HepG2 (cell line): ENCODE data around the gene PDPR. TPM values are rescaled to one million over a fixed set of nuclear protein-coding genes. Genes with fewer than 3 reads are reported as not detected.
"Not testable (repeated sequence)": the region's sequence is repeated elsewhere in the genome, so short reads cannot be mapped to it uniquely, and the experiment has no call there.

Source experiments
- ATAC-seq: fragments of 200-7000 bp; cut with Tn5 transposase; 3 replicates; pipeline ENCODE4 v1.9.1; 2020; ENCODE audit warnings: mild to moderate bottlenecking, moderate library complexity
- BruUV-seq: library from RNA; stranded (reverse); fragments of 400-500 nt; replicated peaks from 2 replicates; lab custom pipeline; 2021; lab: Mats Ljungman, UMichigan
- CTCF ChIA-PET: fragments of 300-600 bp; formaldehyde crosslinking; extraction: SDS; loops from one replicate; lab custom pipeline; 2021; ENCODE audit warnings: low total read pairs, inconsistent platforms, low intra/inter-chr PET ratio; lab: Yijun Ruan, JAX
- POLR2A ChIA-PET: fragments of 350-600 bp; sonication (Branson Sonifier 250); formaldehyde crosslinking; loops from one replicate; lab custom pipeline; 2020; ENCODE audit warnings: antibody characterized with exemption, inconsistent platforms; lab: Yijun Ruan, JAX
- DNase-seq: peaks from one replicate; pipeline ENCODE4 v3.0.0-alpha.2; 2015; ENCODE audit warnings: low spot score
- FAIRE-seq: peaks from 3 replicates; lab custom pipeline; 2011; peaks lifted over from hg19 to GRCh38; lab: Jason Lieb, UNC
- H2AFZ ChIP-seq: one replicate; pipeline ENCODE4 v1.6.1; 2011; ENCODE audit warnings: low read length, inconsistent platforms
- H3K27ac ChIP-seq: fragments of 300-600 bp; 3 replicates; pipeline ENCODE4 v1.8.0; 2011; ENCODE audit warnings: mixed run types, mild to moderate bottlenecking, mixed read lengths, low read length, inconsistent platforms; ENCODE audit not compliant: insufficient read depth; ENCODE audit errors: extremely low read length
- H3K27me3 ChIP-seq, 2 experiments: fragments of 200-600 bp in 1 of 2; 2 replicates in 1 of 2; 3 replicates in 1 of 2; pipeline versions ENCODE4 v1.6.0 to v1.8.0; 2011; ENCODE audit warnings: low read length in 2 of 2, mild to moderate bottlenecking in 2 of 2, moderate library complexity in 2 of 2, inconsistent platforms in 1 of 2; ENCODE audit not compliant: insufficient read depth in 2 of 2, control insufficient read depth in 1 of 2
- H3K36me3 ChIP-seq, 2 experiments: fragments of 200-600 bp in 1 of 2; replicated peaks in 1 of 2; 2 replicates in 1 of 2; 3 replicates in 1 of 2; pipeline versions ENCODE4 v1.5.1 to v1.8.0; 2011; ENCODE audit warnings: low read length in 2 of 2, inconsistent platforms in 1 of 2; ENCODE audit not compliant: insufficient read depth in 2 of 2, control insufficient read depth in 1 of 2
- H3K4me1 ChIP-seq: 2 replicates; pipeline ENCODE4 v1.5.1; 2012; ENCODE audit warnings: low read length, inconsistent platforms; ENCODE audit not compliant: insufficient read depth
- H3K4me2 ChIP-seq: 2 replicates; pipeline ENCODE4 v1.6.0; 2011; ENCODE audit warnings: low read depth, low read length, inconsistent platforms
- H3K4me3 ChIP-seq, 3 experiments: fragments of 200-600 bp in 1 of 3; sonication (generic), shearing (Covaris generic) in 1 of 3; replicated peaks in 1 of 3; 2 replicates each; pipeline ENCODE4 v1.5.1; 2011 to 2016; ENCODE audit warnings: low read length in 3 of 3, inconsistent platforms in 2 of 3, low read depth in 2 of 3, mild to moderate bottlenecking in 2 of 3, control low read depth in 1 of 3, mixed read lengths in 1 of 3; ENCODE audit not compliant: insufficient read depth in 1 of 3
- H3K79me2 ChIP-seq: one replicate; pipeline ENCODE4 v1.6.1; 2011; ENCODE audit warnings: low read length, inconsistent platforms; ENCODE audit not compliant: insufficient read depth
- H3K9ac ChIP-seq: 2 replicates; pipeline ENCODE4 v1.6.0; 2011; ENCODE audit warnings: mild to moderate bottlenecking, low read depth, low read length, inconsistent platforms; ENCODE audit not compliant: insufficient read depth
- H3K9me3 ChIP-seq: 2 replicates; pipeline ENCODE4 v1.5.1; 2012; ENCODE audit warnings: mild to moderate bottlenecking, low read length
- H4K20me1 ChIP-seq: 2 replicates; pipeline ENCODE4 v1.6.0; 2011; ENCODE audit warnings: inconsistent platforms, mild to moderate bottlenecking, low read length, moderate library complexity; ENCODE audit not compliant: insufficient read depth
- ARID4A ChIP-seq: sonication (generic); formaldehyde crosslinking; IDR thresholded peaks from 2 replicates; pipeline ENCODE4 v1.5.0; 2020; ENCODE audit warnings: mild to moderate bottlenecking, missing genetic modification reagents, borderline replicate concordance
- FOXC1 ChIP-seq: sonication (generic); formaldehyde crosslinking; IDR thresholded peaks from 2 replicates; pipeline ENCODE4 v1.8.0; 2022; ENCODE audit warnings: mild to moderate bottlenecking, missing genetic modification reagents, borderline replicate concordance
- HDAC1 ChIP-seq: sonication (generic); formaldehyde crosslinking; IDR thresholded peaks from 2 replicates; pipeline ENCODE4 v1.5.1; 2020; ENCODE audit warnings: mild to moderate bottlenecking, missing genetic modification reagents
- HNRNPLL ChIP-seq: fragments of 200-400 bp; formaldehyde crosslinking; IDR thresholded peaks from 2 replicates; pipeline ENCODE4 v1.6.1; 2017; ENCODE audit warnings: mild to moderate bottlenecking, low read depth, low read length; ENCODE audit not compliant: poor library complexity, severe bottlenecking
- KMT2A ChIP-seq: sonication (generic); formaldehyde crosslinking; IDR thresholded peaks from 2 replicates; pipeline ENCODE4 v1.4.0; 2020; ENCODE audit warnings: missing genetic modification reagents
- MAZ ChIP-seq, 2 experiments: sonication (generic) in 1 of 2; formaldehyde crosslinking in 1 of 2; IDR thresholded peaks; 2 replicates each; pipeline versions ENCODE4 v1.5.0 to v1.6.1; 2012 to 2020; ENCODE audit warnings: low read depth in 2 of 2, mild to moderate bottlenecking in 2 of 2, borderline replicate concordance in 1 of 2, improper control_type of control experiment in 1 of 2, low read length in 1 of 2, missing genetic modification reagents in 1 of 2, moderate library complexity in 1 of 2
- ZBTB20 ChIP-seq: sonication (generic); formaldehyde crosslinking; IDR thresholded peaks from 2 replicates; pipeline ENCODE4 v1.8.1; 2023; ENCODE audit warnings: missing genetic modification reagents, low read depth, mild to moderate bottlenecking, borderline replicate concordance
- ZFP82 ChIP-seq: sonication (generic); formaldehyde crosslinking; IDR thresholded peaks from 2 replicates; pipeline ENCODE4 v1.5.1; 2020; ENCODE audit warnings: mild to moderate bottlenecking, missing genetic modification reagents, borderline replicate concordance
- ZFP90 ChIP-seq: sonication (generic); formaldehyde crosslinking; IDR thresholded peaks from 2 replicates; pipeline ENCODE4 v1.8.0; 2022; ENCODE audit warnings: missing genetic modification reagents, mild to moderate bottlenecking, inconsistent platforms, borderline replicate concordance
- ZFX ChIP-seq: sonication (generic); formaldehyde crosslinking; IDR thresholded peaks from 2 replicates; pipeline ENCODE4 v1.4.0; 2020; ENCODE audit warnings: mild to moderate bottlenecking, low read depth, missing genetic modification reagents, moderate library complexity
- ZFY ChIP-seq: sonication (generic); formaldehyde crosslinking; IDR thresholded peaks from 2 replicates; pipeline ENCODE4 v1.4.0; 2020; ENCODE audit warnings: missing genetic modification reagents
- ZNF563 ChIP-seq: sonication (generic); formaldehyde crosslinking; IDR thresholded peaks from 2 replicates; pipeline ENCODE4 v1.8.0; 2022; ENCODE audit warnings: mild to moderate bottlenecking, moderate library complexity, missing genetic modification reagents
- ZNF574 ChIP-seq: sonication (generic); formaldehyde crosslinking; IDR thresholded peaks from 2 replicates; pipeline ENCODE4 v1.4.0; 2020; ENCODE audit warnings: missing genetic modification reagents
- ZNF773 ChIP-seq: sonication (generic); formaldehyde crosslinking; IDR thresholded peaks from 2 replicates; pipeline ENCODE4 v1.4.0; 2020; ENCODE audit warnings: missing genetic modification reagents, borderline replicate concordance
- ZNF776 ChIP-seq: sonication (generic); formaldehyde crosslinking; IDR thresholded peaks from 2 replicates; pipeline ENCODE4 v1.4.0; 2020; ENCODE audit warnings: mild to moderate bottlenecking, missing genetic modification reagents
- ZNF777 ChIP-seq: sonication (generic); formaldehyde crosslinking; IDR thresholded peaks from 2 replicates; pipeline ENCODE4 v1.4.0; 2020; ENCODE audit warnings: missing genetic modification reagents
- ZNF850 ChIP-seq: sonication (generic); formaldehyde crosslinking; conservative IDR thresholded peaks from 2 replicates; pipeline ENCODE4 v1.9.0; 2021; ENCODE audit warnings: mild to moderate bottlenecking, missing genetic modification reagents
- WGBS: methylation state at CpG from one replicate; pipeline ENCODE4 v1.1.6; 2017; ENCODE audit warnings: low lambda C conversion rate; 5-methylcytosine and 5-hydroxymethylcytosine counted together
- in situ Hi-C: cut with HindIII; loops from 2 replicates; pipeline ENCODE4 v1.10.0; 2017; ENCODE audit warnings: low pct_unique_long_range_greater_than_20kb; ENCODE audit not compliant: extremely low pct_ligation_motif_present
- intact Hi-C: fragments of 100-400 bp; cut with micrococcal nuclease; formaldehyde crosslinking; loops from one replicate; pipeline ENCODE4 v1.10.0; 2022; ENCODE audit not compliant: unreplicated experiment
- polyA plus RNA-seq, 8 experiments: library from polyadenylated mRNA; depleted of rRNA in 3 of 8; stranded (reverse) in 7 of 8; unstranded in 1 of 8; fragments of >200 nt; fragmentation: Illumina TruSeq in 4 of 8; extraction: Trizol in 4 of 8; gene quantifications; 2 replicates each; pipeline versions ENCODE4 v1.2.1 to v1.2.3, GENCODE V29; 2011 to 2016; ENCODE audit warnings: low read depth in 4 of 8, missing spikeins in 1 of 8, mixed read lengths in 1 of 8; ENCODE audit not compliant: insufficient read depth in 1 of 8
- total RNA-seq, 5 experiments: library from RNA; depleted of rRNA; stranded (reverse); fragments of >200 nt; fragmentation: Illumina TruSeq; extraction: Trizol; gene quantifications; 2 replicates each; pipeline ENCODE4 v1.2.3, GENCODE V29; 2016; ENCODE audit warnings: low read depth in 1 of 5

PDPR gene
- total and polyA plus RNA-seq, 2 of the 13 experiments (the other 11 are each of a cell fraction or from before 2014, with no cell fraction given): 19.5 to 29.9 TPM

GRCh38 chr16:70065376-70065745 lies 48.8 kb upstream of the PDPR start:
- POLR2A ChIA-PET: interaction anchor here (1.1 kb wide), 1 partner anchor 224 kb away, joined by 3 read pairs; the partner anchor contains the start of gene AARS1
- H3K36me3 ChIP-seq; FAIRE-seq; H3K9me3 ChIP-seq; CTCF ChIA-PET; H4K20me1 ChIP-seq; DNase-seq; H3K27me3 ChIP-seq; in situ Hi-C loops; H2AFZ ChIP-seq; TF ChIP-seq MAZ (IDR thresholded peaks at IDR 0.05; ENCODE audit: borderline replicate concordance, low read depth, low read length): not testable (repeated sequence)
- peak overlapping the region; percentile 69 for H3K27ac ChIP-seq
- peak overlapping the region; percentile 66 to 81 (median 70) for H3K4me3 ChIP-seq
- H3K4me2 ChIP-seq: peak overlapping the region; percentile 93
- H3K79me2 ChIP-seq: peaks cover 34% of the 10 kb centered on the region
- peak; percentile 17 for ATAC-seq
- H3K4me1 ChIP-seq: peaks cover 48% of the 10 kb centered on the region
- TSS peak; percentile 57 for BruUV-seq
- WGBS: 2% methylated on average over 14 of the region's 40 CpGs
- H3K9ac ChIP-seq: peak overlapping the region; percentile 71
- intact Hi-C loops: loop anchor here (10.0 kb wide), 1 partner anchor 89 kb away; no protein-coding TSS in a partner anchor
- 0 out of 2 replicates have a peak, but pooled peaks have one; percentile 8 for TF ChIP-seq ZBTB20 (CRISPR knock-in tag)
- TF ChIP-seq ZFY (CRISPR knock-in tag): peak; percentile 86
- peak; percentile 11; the same call in 1 of the 2 replicates for TF ChIP-seq FOXC1
- peak; percentile 42; the same call in 1 of the 2 replicates for TF ChIP-seq ZNF563
- TF ChIP-seq MAZ (CRISPR knock-in tag; IDR thresholded peaks at IDR 0.05; ENCODE audit: low read depth): peak; percentile 41; the same call in 1 of the 2 replicates
- peak; percentile 43; the same call in 1 of the 2 replicates for TF ChIP-seq ZNF773 (CRISPR knock-in tag)
- peak; percentile 25 for TF ChIP-seq HDAC1 (CRISPR knock-in tag)
- peak; percentile 16; the same call in 1 of the 2 replicates for TF ChIP-seq ZNF574
- TF ChIP-seq ZNF850 (CRISPR knock-in tag): peak; percentile 67; the same call in 1 of the 2 replicates
- peak; percentile 23; the same call in 1 of the 2 replicates for TF ChIP-seq ZNF776 (CRISPR knock-in tag)
- TF ChIP-seq HNRNPLL: peak; percentile 1
- peak; percentile 6; the same call in 1 of the 2 replicates for TF ChIP-seq KMT2A (CRISPR knock-in tag)
- TF ChIP-seq ARID4A (CRISPR knock-in tag): 0 out of 2 replicates have a peak, but pooled peaks have one; percentile 43
- 0 out of 2 replicates have a peak, but pooled peaks have one; percentile 73 for TF ChIP-seq ZFP82
- TF ChIP-seq ZFX (CRISPR knock-in tag): peak; percentile 79
- TF ChIP-seq ZFP90 (CRISPR knock-in tag): 0 out of 2 replicates have a peak, but pooled peaks have one; percentile 18
- peak; percentile 14; the same call in 1 of the 2 replicates for TF ChIP-seq ZNF777
